HG03280 (cell line): ENCODE measurements around the gene RUNDC1.

Experiments
- ATAC-seq: cut with Tn5 transposase; IDR thresholded peaks from one replicate; pipeline ENCODE4 v1.9.1; 2021; ENCODE audit warnings: mild to moderate bottlenecking, moderate library complexity; ENCODE audit not compliant: unreplicated experiment

Gene RUNDC1

GRCh38 chr17:43016216-43016615 is 35.9 kb downstream of the RUNDC1 start:
- ATAC-seq: no peak

- no peak for ATAC-seq
These were observed 37.9 kb downstream of the RUNDC1 start for GRCh38 chr17:43018008-43018853.

- no peak for ATAC-seq
These were observed 38.6 kb downstream of the RUNDC1 start for GRCh38 chr17:43018932-43019331.

GRCh38 chr17:43019418-43019817 is 39.1 kb downstream of the RUNDC1 start:
- no peak for ATAC-seq

GRCh38 chr17:43020030-43020621 is 39.8 kb downstream of the RUNDC1 start:
- no peak for ATAC-seq

GRCh38 chr17:43020789-43021740 is 40.7 kb downstream of the RUNDC1 start:
- ATAC-seq: no peak

GRCh38 chr17:43021741-43022512 is 41.6 kb downstream of the RUNDC1 start, which contains the start of gene VAT1:
Gene VAT1, minus strand, starts transcription at chr17:43022385. Its CDS starts 63 bp downstream, at chr17:43022322.
- ATAC-seq: no peak

- ATAC-seq: peak; percentile 41
These were observed 44.3 kb downstream of the RUNDC1 start, which contains the start of gene RND2 for GRCh38 chr17:43024407-43025289. Gene RND2, plus strand, starts transcription at chr17:43025231. Its CDS starts 117 bp downstream, at chr17:43025348.

- ATAC-seq: no peak
These were observed 44.9 kb downstream of the RUNDC1 start for GRCh38 chr17:43025290-43025657.

GRCh38 chr17:43025766-43026537 is 45.6 kb downstream of the RUNDC1 start:
- no peak for ATAC-seq

- ATAC-seq: no peak
These were observed 46.2 kb downstream of the RUNDC1 start for GRCh38 chr17:43026595-43026994.

GRCh38 chr17:43027091-43028032 is 47.0 kb downstream of the RUNDC1 start:
- no peak for ATAC-seq

- ATAC-seq: no peak
These were observed 48.0 kb downstream of the RUNDC1 start for GRCh38 chr17:43028221-43028861.

GRCh38 chr17:43030137-43030767 is 49.9 kb downstream of the RUNDC1 start:
- no peak for ATAC-seq

- ATAC-seq: no peak
These were observed 51.3 kb downstream of the RUNDC1 start for GRCh38 chr17:43031666-43032065.
